ENCODE data around the gene RPL29.

The RPL29 gene

GRCh38 chr3:52021489-52022268, 26.0 kb upstream of the RPL29 start:
- no peak overlapping the region for H3K4me3 ChIP-seq (ENCODE audit: control insufficient read depth, low read depth, low read length)
- no peak for TF ChIP-seq CTCF (conservative IDR thresholded peaks at IDR 0.05; ENCODE audit: control insufficient read depth, insufficient read depth, low read depth, low read length)
- no peak for DNase-seq (ENCODE audit: low read depth)

- DNase-seq (ENCODE audit: low read depth), result no peak
- no peak overlapping the region for H3K4me3 ChIP-seq (ENCODE audit: control insufficient read depth, low read depth, low read length)
- no peak for TF ChIP-seq CTCF (conservative IDR thresholded peaks at IDR 0.05; ENCODE audit: control insufficient read depth, insufficient read depth, low read depth, low read length)
These were observed 25.1 kb upstream of the RPL29 start for GRCh38 chr3:52020796-52021195.

GRCh38 chr3:52019352-52020080, 23.8 kb upstream of the RPL29 start:
- no peak for DNase-seq (ENCODE audit: low read depth)
- no peak for TF ChIP-seq CTCF (conservative IDR thresholded peaks at IDR 0.05; ENCODE audit: control insufficient read depth, insufficient read depth, low read depth, low read length)
- no peak overlapping the region for H3K4me3 ChIP-seq (ENCODE audit: control insufficient read depth, low read depth, low read length)

- no peak overlapping the region for H3K4me3 ChIP-seq (ENCODE audit: control insufficient read depth, low read depth, low read length)
- no peak for TF ChIP-seq CTCF (conservative IDR thresholded peaks at IDR 0.05; ENCODE audit: control insufficient read depth, insufficient read depth, low read depth, low read length)
- DNase-seq (ENCODE audit: low read depth), result no peak
These were observed 22.8 kb upstream of the RPL29 start for GRCh38 chr3:52018319-52019000.

GRCh38 chr3:52017586-52017985, 21.9 kb upstream of the RPL29 start:
- DNase-seq (ENCODE audit: low read depth), result no peak
- no peak for TF ChIP-seq CTCF (conservative IDR thresholded peaks at IDR 0.05; ENCODE audit: control insufficient read depth, insufficient read depth, low read depth, low read length)

GRCh38 chr3:52015438-52016228, 19.9 kb upstream of the RPL29 start:
- no peak overlapping the region for H3K4me3 ChIP-seq (ENCODE audit: control insufficient read depth, low read depth, low read length)
- DNase-seq (ENCODE audit: low read depth), result no peak
- TF ChIP-seq CTCF (conservative IDR thresholded peaks at IDR 0.05; ENCODE audit: control insufficient read depth, insufficient read depth, low read depth, low read length), result no peak

More at GRCh38 chr3:52017586-52017985, 21.9 kb upstream of the RPL29 start:
- H3K4me3 ChIP-seq (ENCODE audit: control insufficient read depth, low read depth, low read length), result no peak overlapping the region
